SK-N-MC (cell line): Measurements from ENCODE around the gene SMYD3.
"Not testable (repeated sequence)": the region's sequence is repeated elsewhere in the genome, so short reads cannot be mapped to it uniquely, and the experiment has no call there.

ENCODE experiments used
- DNase-seq: peaks from one replicate; pipeline ENCODE4 v3.0.0-alpha.2; 2011; ENCODE audit warnings: low read depth, low spot score
- H3K27ac ChIP-seq: fragments of 200-600 bp; sonication (generic); 2 replicates; pipeline ENCODE4 v1.5.1; 2016; ENCODE audit warnings: mixed run types
- H3K36me3 ChIP-seq: fragments of 200-600 bp; sonication (generic); 2 replicates; pipeline ENCODE4 v1.6.1; 2017; ENCODE audit warnings: antibody characterized with exemption, low read length, mixed read lengths; ENCODE audit not compliant: insufficient read depth
- H3K4me3 ChIP-seq: fragments of 200-600 bp; sonication (generic); 2 replicates; pipeline ENCODE4 v1.5.1; 2016
- H3K9ac ChIP-seq: fragments of 200-600 bp; sonication (generic); 2 replicates; pipeline ENCODE4 v1.8.0; 2017; ENCODE audit warnings: mixed run types, mixed read lengths; ENCODE audit not compliant: insufficient read length
- H3K9me3 ChIP-seq: fragments of 200-600 bp; sonication (generic); 2 replicates; pipeline ENCODE4 v1.6.1; 2017; ENCODE audit warnings: low read depth, mild to moderate bottlenecking, antibody characterized with exemption, low read length, moderate library complexity, mixed read lengths
- EZH2 ChIP-seq: fragments of 200-600 bp; sonication (generic); IDR thresholded peaks from one replicate; pipeline ENCODE4 v1.6.1; 2017; ENCODE audit warnings: antibody characterized with exemption
- FOXP2 ChIP-seq: optimal IDR thresholded peaks from 2 replicates; pipeline ENCODE3; 2011; ENCODE audit warnings: mild to moderate bottlenecking, moderate library complexity; ENCODE audit not compliant: insufficient read depth; ENCODE audit errors: extremely low read length, control extremely low read depth
- POLR2AphosphoS5 ChIP-seq: IDR thresholded peaks from 2 replicates; pipeline ENCODE4 v1.6.1; 2012; ENCODE audit warnings: mild to moderate bottlenecking, low read depth, low read length, borderline replicate concordance

Gene SMYD3

DNA sequence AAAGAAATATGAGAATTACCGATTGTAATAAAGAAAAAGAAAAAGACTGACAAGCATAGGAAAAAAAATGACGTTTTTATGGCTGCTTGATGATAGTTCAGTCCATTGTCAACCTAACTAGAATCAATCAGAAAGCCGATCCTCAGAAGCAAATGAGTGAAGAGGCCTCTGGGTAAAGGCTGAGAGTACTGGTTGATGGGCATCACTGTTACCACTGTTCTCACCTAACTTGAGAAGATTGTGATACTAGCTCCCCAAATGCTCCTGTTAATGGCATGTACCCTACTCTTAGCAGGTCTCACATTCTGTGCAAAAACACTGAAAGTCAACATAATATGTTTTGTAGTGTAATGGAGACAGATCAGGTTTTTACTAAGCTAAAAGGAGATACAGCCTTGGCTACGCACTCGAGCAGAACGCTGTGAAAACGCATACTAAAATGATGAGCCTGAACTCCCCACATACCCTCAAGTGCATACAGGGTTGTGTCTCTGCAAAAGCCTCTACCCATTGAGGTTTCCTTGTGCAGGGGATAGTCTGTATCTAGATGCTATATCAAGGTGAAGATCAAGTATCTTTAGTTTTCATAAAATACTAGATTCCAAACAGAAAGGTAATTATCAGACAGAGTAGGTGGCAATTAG is 554.6 kb downstream of the SMYD3 start:
- Histone ChIP-seq H3K9me3 (no peaks in the 10 kb centered on the region), H3K4me3 (no peak overlapping the region), H3K9ac (no peak overlapping the region), H3K27ac (no peak overlapping the region), H3K36me3 (no peaks in the 10 kb centered on the region)
- DNase-seq: no peak
- TF ChIP-seq EZH2 (no peak), FOXP2 (no peak), POLR2AphosphoS5 (no peak)

DNA sequence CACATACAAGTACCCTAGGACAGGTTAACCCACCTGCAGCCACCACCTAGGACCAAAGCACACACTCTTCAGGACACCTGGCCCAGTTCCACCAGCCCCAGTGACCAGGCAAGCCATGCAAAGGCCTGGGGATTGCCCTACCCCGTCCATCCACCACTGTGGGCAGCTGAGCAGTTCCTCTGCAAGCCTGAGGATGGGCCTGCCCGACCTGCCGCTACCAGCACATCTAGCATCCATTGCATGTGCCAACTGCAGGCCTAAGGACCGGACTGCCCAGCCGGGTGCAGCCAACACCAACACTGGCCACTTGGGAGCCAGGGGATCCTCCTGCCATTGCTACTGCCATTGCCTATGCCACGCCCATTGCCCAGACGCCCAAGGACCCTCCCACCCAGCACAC is 558.3 kb downstream of the SMYD3 start:
- Histone ChIP-seq H3K4me3 (no peak overlapping the region), H3K36me3 (no peaks in the 10 kb centered on the region), H3K9me3 (no peaks in the 10 kb centered on the region), H3K27ac (no peak overlapping the region), H3K9ac (no peak overlapping the region)
- no peak for TF ChIP-seq FOXP2
- no peak for TF ChIP-seq POLR2AphosphoS5
- no peak for TF ChIP-seq EZH2
- DNase-seq: no peak

DNA sequence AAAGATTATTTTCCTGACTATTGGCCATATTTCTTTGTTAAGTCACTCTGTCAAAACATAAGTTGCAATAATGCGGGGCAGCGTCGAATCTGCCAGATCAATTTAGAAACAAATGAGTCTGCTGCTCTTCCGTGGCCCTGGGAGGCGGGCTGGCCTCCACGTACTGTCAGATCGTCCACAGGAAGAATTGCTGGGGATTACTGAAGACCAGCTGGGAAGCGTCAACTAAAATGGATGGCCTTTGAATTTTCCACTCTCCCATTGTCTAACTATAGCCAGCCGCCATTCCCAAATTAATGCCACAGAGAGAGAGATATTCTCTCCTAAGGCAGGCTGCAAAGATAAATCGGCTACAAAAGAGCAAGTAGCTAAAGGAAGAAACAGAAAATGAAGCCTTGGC is 560.2 kb downstream of the SMYD3 start:
- H3K27ac ChIP-seq: no peak overlapping the region
- H3K36me3 ChIP-seq: no peaks in the 10 kb centered on the region
- no peaks in the 10 kb centered on the region for H3K9me3 ChIP-seq
- no peak for TF ChIP-seq POLR2AphosphoS5
- TF ChIP-seq EZH2: no peak
- no peak for TF ChIP-seq FOXP2
- H3K9ac ChIP-seq: no peak overlapping the region
- DNase-seq: no peak
- H3K4me3 ChIP-seq: no peak overlapping the region

DNA sequence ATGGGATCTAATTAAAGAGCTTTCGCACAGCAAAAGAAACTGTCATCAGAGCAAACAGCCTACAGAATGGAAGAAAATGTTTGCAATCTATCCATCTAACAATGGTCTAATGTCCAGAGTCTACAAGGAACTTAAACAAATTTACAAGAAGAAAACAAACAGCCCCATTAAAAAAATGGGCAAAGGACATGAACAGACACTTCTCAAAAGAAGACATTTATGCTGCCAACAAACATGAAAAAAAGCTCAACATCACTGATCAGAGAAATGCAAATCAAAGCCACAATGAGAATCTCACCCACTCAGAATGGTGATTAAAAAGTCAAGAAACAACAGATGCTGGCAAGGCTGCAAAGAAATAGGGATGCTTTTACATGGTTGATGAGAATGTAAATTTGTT is 561.9 kb downstream of the SMYD3 start:
- H3K9me3 ChIP-seq, H3K9ac ChIP-seq, H3K27ac ChIP-seq, H3K4me3 ChIP-seq, H3K36me3 ChIP-seq, DNase-seq: not testable (repeated sequence)

DNA sequence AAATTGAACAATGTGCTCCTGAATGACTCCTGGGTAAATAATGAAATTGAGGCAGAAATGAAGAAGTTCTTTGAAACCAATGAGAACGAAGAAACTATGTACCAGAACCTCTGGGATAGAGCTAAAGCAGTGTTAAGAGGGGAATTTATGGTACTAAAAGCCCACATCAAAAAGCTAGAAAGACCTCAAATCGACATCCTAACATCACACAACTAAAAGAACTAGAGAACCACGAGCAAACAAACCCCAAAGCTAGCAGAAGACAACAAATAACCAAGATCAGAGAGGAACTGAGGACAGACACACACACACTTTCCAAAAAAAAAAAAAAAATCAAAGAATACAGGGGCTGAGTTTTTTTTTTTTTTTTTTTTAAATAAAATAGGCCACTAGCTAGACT is 564.2 kb downstream of the SMYD3 start:
- Histone ChIP-seq H3K36me3 (no peaks in the 10 kb centered on the region), H3K9ac (no peak overlapping the region), H3K9me3 (no peaks in the 10 kb centered on the region), H3K27ac (no peak overlapping the region), H3K4me3 (no peak overlapping the region)
- TF ChIP-seq EZH2 (no peak), FOXP2 (no peak), POLR2AphosphoS5 (no peak)
- no peak for DNase-seq

DNA sequence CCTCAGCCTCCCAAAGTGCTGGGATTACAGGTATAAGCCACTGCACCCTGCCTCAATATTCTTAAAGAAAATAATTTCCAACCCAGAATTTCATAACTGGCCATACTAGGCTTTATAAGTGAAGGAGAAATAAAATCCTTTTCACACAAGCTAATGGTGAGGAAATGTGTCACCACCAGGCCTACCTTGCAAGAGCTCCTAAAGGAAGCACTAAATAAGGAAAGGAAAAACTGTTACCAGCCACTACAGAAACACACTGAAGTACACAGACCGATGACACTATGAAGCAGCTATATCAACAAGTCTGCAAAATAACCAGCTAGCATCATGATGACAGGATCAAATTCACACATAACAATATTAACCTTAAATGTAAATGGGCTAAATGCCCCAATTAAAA is 565.3 kb downstream of the SMYD3 start:
- DNase-seq, H3K9me3 ChIP-seq, H3K27ac ChIP-seq, H3K4me3 ChIP-seq, H3K9ac ChIP-seq, H3K36me3 ChIP-seq: not testable (repeated sequence)

DNA sequence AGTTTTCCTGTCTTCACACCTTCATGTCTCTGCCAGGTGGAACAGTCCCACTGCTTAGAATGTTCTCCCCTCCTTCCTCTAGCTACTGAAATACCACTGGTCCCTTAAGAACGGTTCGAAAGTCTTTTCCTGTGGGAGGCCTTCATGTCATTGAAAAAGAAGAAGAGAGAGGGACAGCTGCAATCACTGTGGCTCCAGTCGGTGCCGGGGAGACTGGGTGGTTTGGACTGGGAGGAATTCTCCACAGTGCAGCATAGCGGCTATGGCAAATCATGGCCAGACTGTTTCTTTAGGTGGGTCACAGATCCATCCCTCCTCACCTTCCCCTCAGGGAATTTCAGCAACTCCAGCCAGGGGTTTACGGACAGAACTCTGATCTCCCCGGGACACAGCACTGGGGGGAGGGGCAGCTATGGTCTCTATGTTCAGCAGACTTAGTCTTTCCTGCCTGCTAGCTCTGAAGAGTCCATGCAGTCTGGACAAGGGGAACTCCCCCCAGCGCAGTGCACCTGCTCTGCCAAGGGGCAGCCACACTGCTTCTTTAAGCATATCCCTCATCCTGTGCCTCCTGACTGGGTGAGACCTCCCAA is 567.2 kb downstream of the SMYD3 start:
- Histone ChIP-seq H3K36me3 (no peaks in the 10 kb centered on the region), H3K27ac (no peak overlapping the region), H3K9ac (no peak overlapping the region), H3K9me3 (no peaks in the 10 kb centered on the region), H3K4me3 (no peak overlapping the region)
- no peak for TF ChIP-seq FOXP2
- no peak for TF ChIP-seq EZH2
- TF ChIP-seq POLR2AphosphoS5: no peak
- DNase-seq: no peak

DNA sequence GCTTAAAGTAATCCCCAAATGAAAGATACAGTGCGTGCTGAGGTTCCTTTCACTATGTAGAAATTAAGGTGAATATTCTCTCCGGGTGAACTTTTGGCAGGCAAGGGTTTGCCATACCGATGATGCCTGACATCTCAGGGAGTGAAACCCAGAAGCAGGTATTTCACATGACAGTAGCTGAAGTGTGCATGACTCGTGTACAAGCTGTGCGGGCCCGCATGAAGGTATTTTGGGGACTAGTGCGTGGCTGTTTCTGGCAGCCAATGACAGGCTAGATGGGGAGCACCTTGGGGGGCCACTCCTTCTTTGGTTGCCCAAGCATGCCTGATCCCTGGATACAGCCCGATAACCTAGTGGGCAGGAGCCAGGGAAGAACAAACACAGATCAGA is 569.0 kb downstream of the SMYD3 start:
- Histone ChIP-seq H3K9me3 (no peaks in the 10 kb centered on the region), H3K9ac (no peak overlapping the region), H3K36me3 (no peaks in the 10 kb centered on the region), H3K27ac (no peak overlapping the region), H3K4me3 (no peak overlapping the region)
- no peak for DNase-seq
- no peak for TF ChIP-seq EZH2
- no peak for TF ChIP-seq POLR2AphosphoS5
- TF ChIP-seq FOXP2: no peak

DNA sequence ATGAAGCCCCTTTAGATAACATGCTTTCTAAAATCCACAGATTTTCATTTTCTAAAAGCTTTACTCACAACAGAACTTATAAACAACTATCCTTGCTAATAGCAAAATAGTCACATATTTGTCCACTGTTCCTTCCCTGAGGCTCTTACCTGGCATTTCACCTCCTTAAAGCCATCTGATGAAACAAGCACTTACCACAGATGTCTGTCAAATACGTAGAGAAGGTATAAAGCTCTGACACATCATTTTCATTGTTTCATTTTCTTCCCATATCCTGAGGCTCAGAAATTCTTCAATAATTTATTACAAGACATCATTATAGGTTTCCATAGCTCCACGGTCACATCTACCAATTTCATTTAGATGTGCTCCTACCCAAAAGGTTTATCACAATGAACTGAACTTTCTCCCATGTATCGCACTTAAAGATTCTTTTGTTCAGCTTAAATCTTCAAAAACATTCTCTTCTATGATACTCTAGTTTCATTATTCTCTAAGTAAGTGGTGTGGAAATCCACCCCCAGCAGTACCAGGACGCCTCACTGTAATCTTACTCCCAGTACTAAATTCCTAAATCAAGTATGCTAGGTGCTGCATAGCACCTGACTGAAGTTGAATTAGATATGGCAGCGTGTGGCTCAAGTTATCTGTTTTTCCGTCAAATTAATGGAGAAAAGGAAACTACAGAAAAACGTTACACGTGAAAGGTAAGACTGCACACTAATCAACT is 569.6 kb downstream of the SMYD3 start:
- no peak overlapping the region for H3K4me3 ChIP-seq
- no peaks in the 10 kb centered on the region for H3K9me3 ChIP-seq
- TF ChIP-seq FOXP2 (no peak), EZH2 (no peak), POLR2AphosphoS5 (no peak)
- H3K27ac ChIP-seq: no peak overlapping the region
- no peaks in the 10 kb centered on the region for H3K36me3 ChIP-seq
- no peak for DNase-seq
- no peak overlapping the region for H3K9ac ChIP-seq
